Measurements from ENCODE around the gene C1orf52.
"Not testable (repeated sequence)": the region's sequence is repeated elsewhere in the genome, so short reads cannot be mapped to it uniquely, and the experiment has no call there.

Gene C1orf52

DNA sequence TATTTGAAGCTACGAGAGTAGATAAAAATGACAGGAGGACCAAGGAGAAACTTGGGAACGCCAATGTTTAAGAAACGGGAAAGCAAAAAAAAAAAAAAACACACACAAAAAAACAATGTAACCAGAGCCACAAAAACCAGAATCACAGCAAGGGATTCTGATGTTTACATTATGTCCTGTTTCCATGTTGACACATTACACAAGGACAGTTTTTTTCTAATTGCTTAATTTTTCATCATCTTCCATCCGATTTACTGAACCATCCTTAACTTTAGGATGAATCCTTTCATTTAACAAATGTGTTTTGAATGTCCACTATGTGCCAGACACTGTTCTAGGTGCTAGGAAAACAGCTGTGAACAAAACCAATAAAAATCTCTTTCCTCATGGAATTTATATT is 18.3 kb upstream of the C1orf52 start:
- no peak for DNase-seq

GRCh38 chr1:85276978-85277639 is 17.6 kb upstream of the C1orf52 start:
- no peak for DNase-seq

DNA sequence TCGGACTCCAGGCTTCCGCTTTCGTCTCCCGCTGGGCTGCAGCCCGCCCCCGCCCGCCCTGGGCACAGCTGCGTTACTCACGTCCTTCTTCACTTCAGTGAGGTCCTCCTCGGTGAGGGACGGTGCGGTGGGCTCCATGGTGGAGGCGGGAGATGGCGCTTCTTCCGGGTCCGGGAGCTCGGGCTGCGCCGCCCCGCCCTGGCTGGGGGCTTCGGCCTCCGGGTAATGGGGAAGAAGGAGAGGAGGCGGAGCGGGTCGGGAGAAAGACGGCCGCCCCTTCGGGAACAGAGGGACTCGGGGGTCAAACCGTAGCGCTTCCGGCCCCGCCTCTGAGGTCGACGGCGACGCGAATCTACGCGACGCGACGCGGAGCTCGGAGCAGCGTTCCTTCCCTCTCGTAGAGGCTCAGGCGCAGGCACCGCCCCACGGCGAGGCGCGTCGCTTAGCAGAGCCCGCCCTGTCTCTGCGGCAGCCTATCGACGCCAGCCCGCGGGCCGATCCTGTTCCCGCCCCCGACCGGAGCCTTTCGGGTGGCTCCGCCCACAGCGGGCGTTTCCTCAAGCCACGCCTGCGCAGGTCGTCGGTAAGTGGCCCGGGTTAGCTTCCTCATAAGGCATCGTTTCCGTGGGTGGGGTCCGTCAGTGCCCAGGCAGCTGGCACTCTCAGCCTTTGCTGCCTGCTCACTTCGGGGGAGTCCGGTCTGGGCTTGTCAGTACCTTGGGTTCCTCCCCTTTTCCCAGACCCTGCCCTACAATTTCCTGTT is 16.9 kb upstream of the C1orf52 start, which contains the start of gene BCL10:
BCL10 (minus strand) TSS at position 418 of the 763 bp plus-strand sequence; CDS start at position 138, 280 bp downstream.
- DNase-seq = peak; percentile 97 to 99 (median 98)

- peak in 2 of 3 experiments; percentile 40 to 61 for DNase-seq
Observed at GRCh38 chr1:85275701-85276214, 16.3 kb upstream of the C1orf52 start.

GRCh38 chr1:85274969-85275453 is 15.5 kb upstream of the C1orf52 start:
- DNase-seq = peak in 2 of 3 experiments; percentile 4 to 32

- no peak for DNase-seq
Observed at GRCh38 chr1:85273397-85273796, 13.9 kb upstream of the C1orf52 start.

DNA sequence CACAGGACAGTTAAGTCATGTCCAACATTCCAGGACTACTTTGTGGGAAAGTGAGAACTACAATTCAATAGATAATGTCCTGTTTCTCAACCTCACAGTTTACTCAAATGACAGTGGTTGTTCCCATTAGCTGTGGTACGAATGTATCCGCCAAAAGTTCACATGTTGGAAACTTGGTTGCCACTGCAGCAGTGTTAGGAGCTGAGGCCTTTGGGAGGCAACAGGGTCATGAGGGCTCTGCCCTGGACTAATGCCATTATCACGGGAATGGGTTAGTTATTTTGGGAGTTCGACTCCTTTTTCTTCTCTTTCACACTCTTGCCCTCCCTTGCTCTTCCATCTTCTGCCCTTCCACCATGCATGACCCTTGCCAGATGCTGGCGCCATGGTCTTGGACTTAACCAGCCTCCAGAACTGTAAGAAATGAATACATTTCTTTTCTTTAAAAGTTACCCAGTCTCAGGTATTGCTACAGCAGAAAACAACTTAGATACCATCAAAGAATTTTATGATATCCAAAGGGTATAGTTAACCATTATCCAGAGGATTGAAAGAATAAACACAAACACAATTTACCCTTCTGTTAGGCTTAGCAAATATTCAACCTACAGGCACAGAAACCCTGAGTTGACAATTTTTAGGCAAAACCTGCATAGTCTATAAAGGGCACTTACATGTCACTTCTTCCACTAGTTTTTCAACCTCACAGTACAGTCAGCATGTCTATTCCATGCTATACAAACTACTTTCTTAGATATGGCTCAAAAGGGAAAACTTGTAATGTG is 9.5 kb upstream of the C1orf52 start:
- DNase-seq = no peak

GRCh38 chr1:85267313-85267712 is 7.9 kb upstream of the C1orf52 start:
- DNase-seq = no peak

DNA sequence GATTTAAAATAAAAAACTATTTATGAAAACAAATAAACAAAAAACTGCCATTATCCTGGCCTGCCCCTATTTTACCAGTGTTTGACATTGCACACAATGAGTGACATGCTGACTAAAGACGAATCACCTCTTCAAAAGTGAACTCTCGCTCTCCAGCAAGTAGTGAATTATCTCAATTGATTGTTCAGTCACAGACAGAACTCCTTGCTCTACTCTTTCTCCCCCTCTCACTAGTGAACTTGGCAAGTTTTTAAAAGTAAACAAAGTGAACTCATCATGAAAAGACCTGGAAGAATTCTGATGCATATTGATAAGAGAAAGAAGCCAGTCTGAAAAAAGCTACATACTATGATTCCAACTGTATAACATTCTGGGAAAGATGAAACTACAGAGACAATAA is 4.7 kb upstream of the C1orf52 start:
- DNase-seq = no peak

DNA sequence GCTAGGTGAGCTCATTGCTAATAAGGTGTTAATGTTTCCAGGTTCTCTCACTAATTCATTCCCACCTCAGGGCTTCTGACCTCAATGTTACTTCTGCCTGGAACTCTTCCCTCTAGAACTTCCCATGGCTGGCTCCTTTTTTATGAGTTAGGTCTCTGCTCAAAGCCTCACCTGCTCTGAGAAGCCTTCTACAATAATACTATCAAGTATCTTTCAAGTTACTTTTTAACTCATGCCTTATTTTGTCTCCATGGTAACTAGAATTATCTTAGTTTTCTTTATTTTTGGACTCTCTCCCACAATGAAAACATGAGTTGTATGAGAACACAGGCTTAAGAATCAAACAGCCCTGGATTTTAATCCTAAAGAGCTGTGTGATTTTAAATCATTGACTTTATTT is 3.5 kb upstream of the C1orf52 start:
- DNase-seq = no peak

GRCh38 chr1:85259912-85260274 is 431 bp upstream of the C1orf52 start:
- no peak for DNase-seq

GRCh38 chr1:85258536-85259117 is 835 bp downstream of the C1orf52 start:
- DNase-seq = peak in 1 of 3 experiments; percentile 31

DNA sequence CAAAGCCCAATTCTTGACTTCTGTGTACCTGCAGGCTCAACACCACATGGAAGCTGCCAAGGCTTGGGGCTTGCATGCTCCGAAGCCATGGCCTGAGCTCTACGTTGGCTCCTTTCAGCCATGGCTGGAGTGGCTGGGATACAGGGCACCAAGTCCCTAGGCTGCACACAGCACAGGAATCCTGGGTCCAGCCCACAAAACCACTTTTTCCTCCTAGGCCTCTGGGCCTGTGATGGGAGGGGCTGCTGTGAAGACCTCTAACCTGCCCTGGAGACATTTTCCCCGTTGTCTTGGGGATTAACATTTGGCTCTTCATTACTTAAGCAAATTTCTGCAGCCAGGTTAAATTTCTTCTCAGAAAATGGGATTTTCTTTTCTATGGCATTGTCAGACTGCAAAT is 10.4 kb downstream of the C1orf52 start:
- not testable (repeated sequence) for DNase-seq

GRCh38 chr1:85245891-85246290 is 13.6 kb downstream of the C1orf52 start:
- DNase-seq = no peak

DNA sequence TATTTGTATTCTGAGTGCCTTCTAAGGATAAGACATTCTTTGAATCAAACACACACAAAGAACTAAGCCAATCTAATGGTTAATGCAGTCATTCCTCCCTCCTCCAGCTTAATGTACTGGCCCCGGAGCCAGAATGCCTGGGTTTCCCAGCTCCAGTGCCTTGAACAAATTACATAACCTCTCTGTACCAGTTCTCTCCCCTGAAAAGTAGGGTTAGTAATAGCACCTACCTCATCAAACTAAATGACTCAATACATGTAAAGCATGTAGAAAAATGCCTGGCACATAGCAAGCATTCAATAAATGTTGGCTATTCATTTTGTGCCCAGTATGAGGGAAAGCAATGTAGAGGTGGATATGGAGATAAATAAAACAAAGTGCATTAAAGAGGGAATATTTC is 14.0 kb downstream of the C1orf52 start:
- DNase-seq = no peak

GRCh38 chr1:85244271-85245061 is 15.0 kb downstream of the C1orf52 start:
- peak in 2 of 3 experiments; percentile 25 to 32 for DNase-seq

GRCh38 chr1:85243372-85243771 is 16.1 kb downstream of the C1orf52 start:
- peak in 1 of 3 experiments; percentile 35 for DNase-seq

DNA sequence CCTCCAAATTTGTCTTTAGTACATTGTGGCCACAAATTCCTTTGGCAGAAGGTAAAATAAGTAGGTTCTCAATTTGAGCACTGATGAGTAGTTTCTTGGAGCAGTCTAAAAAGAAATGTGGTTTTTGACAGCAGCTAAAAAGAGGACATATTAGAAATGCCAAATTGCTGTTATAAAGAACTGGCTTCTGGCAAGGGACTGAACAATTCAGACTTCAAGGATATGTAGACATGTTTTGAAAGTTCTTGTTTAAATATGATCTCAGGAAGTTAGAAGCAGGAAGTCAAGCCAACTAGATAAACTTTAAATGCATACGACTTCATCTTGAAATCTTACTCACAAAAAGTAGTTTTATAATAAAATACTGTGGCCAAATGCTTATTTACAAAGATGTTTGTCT is 18.8 kb downstream of the C1orf52 start:
- DNase-seq = no peak

- DNase-seq = peak; percentile 19 to 60 (median 51)
Observed at GRCh38 chr1:85240174-85240601, 19.3 kb downstream of the C1orf52 start.

- DNase-seq = no peak
Observed at GRCh38 chr1:85237613-85238012, 21.8 kb downstream of the C1orf52 start.

DNA sequence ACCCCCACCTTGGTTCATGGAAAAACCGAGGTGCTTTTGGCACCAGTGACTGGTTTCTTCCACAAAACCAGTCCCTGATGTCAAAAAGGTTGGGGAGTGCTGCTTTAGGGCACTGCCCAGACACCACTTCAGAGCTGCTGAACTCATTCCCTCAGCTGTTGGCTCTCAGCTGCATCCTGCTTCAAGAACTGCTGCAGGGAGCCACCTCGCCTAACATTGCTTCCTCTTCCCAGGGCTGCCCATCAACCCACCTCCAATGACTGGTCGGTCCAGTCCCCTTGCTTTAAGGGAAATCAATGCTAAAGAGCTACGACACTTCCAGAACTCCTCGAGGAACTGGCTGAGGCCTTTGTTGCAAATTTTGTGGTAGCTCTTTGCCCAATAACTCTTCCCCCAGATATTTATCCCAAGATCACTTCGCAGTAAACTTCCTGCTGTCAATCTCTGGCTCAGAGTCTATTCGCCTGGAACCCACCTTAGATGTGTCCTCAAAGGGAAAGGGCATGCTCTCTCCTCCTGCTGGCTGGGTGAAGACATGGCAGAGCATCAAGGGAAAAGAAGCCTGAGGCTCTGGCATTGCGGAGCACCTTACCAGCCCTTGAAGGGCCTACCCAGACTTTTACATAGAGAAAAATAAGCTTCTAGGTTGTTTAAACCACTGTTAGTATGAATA is 29.0 kb downstream of the C1orf52 start:
- DNase-seq = peak in 2 of 3 experiments; percentile 40 to 59
